ENCODE measurements around the gene DDX17. TPM values are rescaled to one million over a fixed set of nuclear protein-coding genes. Genes with fewer than 3 reads are reported as not detected.

The DDX17 gene
- total RNA-seq, 1 donor from 2014 or later: 333 TPM

DNA sequence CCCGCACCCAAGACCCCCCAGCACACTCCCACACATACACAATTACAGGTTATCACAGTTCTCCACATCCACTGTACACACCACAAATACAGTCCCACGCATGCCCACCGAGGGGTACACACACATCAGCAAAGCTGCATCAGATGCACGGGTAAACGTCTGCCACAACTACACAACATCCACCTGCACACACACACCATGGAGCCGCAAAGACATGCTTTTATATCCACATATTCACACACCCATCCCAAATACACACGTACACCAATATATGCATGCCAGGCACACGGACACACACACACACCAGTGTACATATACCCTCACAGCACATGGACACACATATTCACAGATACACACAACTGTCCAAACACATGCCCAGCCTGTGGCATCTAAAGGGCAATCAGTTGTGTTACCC, 45.7 kb downstream of the DDX17 start:
- Histone ChIP-seq H3K27me3 (ENCODE audit: control insufficient read depth, insufficient read depth, low read length) (peaks cover 41% of the 10 kb centered on the region), H3K36me3 (ENCODE audit: control insufficient read depth, insufficient read depth, low read length) (no peaks in the 10 kb centered on the region), H3K4me3 (ENCODE audit: low read depth, low read length) (no peak overlapping the region)
- TF ChIP-seq, protein P1, sequence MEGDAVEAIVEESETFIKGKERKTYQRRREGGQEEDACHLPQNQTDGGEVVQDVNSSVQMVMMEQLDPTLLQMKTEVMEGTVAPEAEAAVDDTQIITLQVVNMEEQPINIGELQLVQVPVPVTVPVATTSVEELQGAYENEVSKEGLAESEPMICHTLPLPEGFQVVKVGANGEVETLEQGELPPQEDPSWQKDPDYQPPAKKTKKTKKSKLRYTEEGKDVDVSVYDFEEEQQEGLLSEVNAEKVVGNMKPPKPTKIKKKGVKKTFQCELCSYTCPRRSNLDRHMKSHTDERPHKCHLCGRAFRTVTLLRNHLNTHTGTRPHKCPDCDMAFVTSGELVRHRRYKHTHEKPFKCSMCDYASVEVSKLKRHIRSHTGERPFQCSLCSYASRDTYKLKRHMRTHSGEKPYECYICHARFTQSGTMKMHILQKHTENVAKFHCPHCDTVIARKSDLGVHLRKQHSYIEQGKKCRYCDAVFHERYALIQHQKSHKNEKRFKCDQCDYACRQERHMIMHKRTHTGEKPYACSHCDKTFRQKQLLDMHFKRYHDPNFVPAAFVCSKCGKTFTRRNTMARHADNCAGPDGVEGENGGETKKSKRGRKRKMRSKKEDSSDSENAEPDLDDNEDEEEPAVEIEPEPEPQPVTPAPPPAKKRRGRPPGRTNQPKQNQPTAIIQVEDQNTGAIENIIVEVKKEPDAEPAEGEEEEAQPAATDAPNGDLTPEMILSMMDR (IDR thresholded peaks at IDR 0.05; ENCODE audit: insufficient read depth, low read length, poor library complexity, severe bottlenecking): no peak
- DNase-seq (ENCODE audit: low read depth): no peak

DNA sequence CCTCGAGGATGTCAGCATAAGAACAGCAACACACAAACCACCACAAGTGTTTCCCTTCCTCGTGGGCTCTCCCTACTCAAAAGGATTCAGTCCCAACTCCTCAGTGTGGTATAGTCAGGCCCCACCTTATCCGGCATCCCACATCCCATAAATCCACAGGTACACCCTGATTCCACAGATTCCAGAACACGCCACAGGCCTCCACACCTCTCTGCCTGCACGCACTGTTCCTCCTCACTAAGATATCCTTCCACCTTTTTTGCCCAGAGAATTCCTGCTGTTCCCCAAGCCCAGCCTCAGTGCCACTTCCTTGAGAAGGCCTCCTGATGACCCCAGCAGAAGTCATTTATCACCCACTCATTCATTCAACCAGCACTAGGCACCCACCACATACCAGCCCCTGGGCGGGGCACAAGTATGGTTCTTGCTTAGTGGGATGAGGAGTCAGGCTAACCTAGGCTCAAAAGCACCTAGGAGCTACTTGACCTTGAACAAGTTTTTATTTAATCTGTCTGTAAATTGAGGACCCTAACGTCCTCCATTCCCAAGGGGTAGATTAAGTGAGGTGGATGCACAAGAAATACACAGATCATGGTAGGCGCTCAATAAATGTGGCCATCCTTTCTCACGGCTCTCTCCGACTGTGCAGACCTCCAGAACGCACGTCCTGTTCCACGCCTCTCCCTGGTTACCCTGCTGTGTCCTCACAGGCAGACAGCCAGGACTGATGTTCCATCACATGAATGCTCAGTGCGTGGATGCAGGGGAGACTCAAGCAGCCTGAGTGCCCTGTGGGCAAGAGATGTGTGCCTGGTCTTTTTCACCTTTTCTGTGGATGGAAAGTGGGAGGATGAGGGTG, 49.0 kb downstream of the DDX17 start:
- DNase-seq (ENCODE audit: low read depth): no peak
- Histone ChIP-seq H3K27me3 (ENCODE audit: control insufficient read depth, insufficient read depth, low read length) (peaks cover 64% of the 10 kb centered on the region), H3K36me3 (ENCODE audit: control insufficient read depth, insufficient read depth, low read length) (no peaks in the 10 kb centered on the region), H3K4me3 (ENCODE audit: low read depth, low read length) (no peak overlapping the region)
- TF ChIP-seq, protein P1 (IDR thresholded peaks at IDR 0.05; ENCODE audit: insufficient read depth, low read length, poor library complexity, severe bottlenecking): no peak

DNA sequence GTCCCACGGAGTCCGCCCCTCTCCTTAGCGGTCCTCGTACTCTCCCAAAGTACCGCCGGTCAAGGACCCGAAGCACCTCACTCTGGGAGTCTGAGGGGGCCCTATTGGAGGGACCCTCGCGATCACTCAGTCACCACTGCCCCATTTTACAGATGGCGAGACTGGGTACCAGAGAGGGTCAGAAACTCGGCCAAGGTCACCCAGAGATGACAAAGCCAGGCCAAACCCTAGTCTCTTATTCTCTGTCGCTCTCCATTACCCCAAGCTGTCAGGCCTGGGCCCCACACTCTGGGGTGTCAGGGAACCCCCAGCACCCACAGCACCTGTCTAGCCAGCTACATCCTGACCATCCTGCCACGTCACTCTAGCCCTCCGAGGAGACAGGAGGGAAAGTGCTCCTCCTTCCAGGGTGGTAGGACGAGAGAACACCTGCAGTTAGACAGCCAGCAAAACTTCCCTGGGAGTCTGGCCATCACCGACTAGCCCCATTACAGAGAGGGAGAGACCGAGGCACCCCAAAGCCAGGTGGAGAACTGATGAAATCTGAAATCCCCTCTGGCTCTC, 49.8 kb downstream of the DDX17 start:
- peaks cover 67% of the 10 kb centered on the region for H3K27me3 ChIP-seq (ENCODE audit: control insufficient read depth, insufficient read depth, low read length)
- TF ChIP-seq, protein P1 (IDR thresholded peaks at IDR 0.05; ENCODE audit: insufficient read depth, low read length, poor library complexity, severe bottlenecking): no peak
- no peaks in the 10 kb centered on the region for H3K36me3 ChIP-seq (ENCODE audit: control insufficient read depth, insufficient read depth, low read length)
- no peak overlapping the region for H3K4me3 ChIP-seq (ENCODE audit: low read depth, low read length)
- DNase-seq (ENCODE audit: low read depth): no peak

DNA sequence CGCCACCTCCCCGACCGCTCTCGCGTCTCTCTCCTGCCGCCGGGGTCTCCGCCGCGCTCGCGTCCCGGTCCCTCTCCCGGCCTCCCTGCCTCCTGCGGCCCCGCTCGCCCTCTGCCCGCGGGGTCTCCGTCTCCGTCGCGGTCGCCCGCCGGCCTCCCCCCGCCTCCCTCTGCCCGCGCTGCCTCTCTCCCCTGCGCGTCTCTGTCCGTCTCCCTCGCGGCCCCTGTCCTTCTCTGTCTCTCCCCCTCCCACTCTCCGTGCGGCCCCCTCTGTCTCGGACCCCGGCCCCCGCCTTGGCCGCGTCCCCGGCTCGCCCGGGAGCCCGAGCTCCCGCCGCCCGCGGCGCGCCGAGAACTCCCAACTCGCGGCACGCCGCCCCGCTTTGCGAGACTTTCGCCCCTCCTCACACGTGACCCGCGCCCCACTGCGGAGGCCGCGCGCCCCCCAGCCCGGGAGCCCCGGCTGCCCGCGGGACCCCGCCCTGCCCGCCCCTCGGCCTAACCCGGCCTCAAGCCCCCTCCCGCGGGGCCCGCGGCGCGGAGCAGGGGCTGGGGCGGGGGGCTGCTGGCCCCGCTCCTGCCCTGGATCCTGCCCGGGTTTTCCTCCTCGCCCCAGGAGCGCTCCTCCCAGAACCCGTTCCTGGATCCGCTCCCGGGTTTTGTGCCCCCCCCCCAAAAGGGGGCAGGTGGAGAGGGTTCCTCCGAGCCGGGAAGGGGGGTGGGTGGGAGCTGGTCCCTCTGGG, 50.4 kb downstream of the DDX17 start:
- peak overlapping the region; percentile 34 for H3K4me3 ChIP-seq (ENCODE audit: low read depth, low read length)

DNA sequence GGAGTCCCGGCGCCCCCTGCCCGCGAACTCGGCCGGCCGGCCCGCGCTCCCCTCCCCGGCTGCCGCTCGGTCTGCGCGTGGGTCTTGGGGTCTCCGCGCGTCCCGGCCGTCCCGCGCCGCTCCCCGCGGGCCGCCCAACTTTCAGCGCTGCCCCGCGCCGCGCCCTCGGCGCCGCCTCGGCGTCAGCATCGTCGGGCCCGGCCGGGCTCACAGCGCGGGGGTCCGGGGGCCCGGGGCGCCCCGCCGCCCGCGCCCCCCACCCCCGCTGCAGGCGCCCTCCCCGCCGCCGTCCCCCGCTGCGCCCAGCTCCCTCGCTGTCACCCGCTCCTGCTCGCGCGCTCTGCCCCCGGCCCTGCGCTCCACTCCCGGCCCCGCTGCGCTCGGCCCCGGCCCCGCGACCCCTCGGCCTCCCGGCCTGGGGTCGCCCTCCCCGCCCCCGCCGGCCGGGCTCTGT, 51.0 kb downstream of the DDX17 start, which contains the start of gene KCNJ4:
TSS of gene KCNJ4 (minus strand) at position 124 of the 454 bp plus-strand sequence. CDS start 27,067 bp downstream, outside the sequence.
- Histone ChIP-seq H3K36me3 (ENCODE audit: control insufficient read depth, insufficient read depth, low read length) (no peaks in the 10 kb centered on the region), H3K27me3 (ENCODE audit: control insufficient read depth, insufficient read depth, low read length) (peaks cover 65% of the 10 kb centered on the region), H3K4me3 (ENCODE audit: low read depth, low read length) (peak within 1 kb of the TSS; percentile 34)
- no peak for DNase-seq (ENCODE audit: low read depth)
- TF ChIP-seq, protein P1 (IDR thresholded peaks at IDR 0.05; ENCODE audit: insufficient read depth, low read length, poor library complexity, severe bottlenecking): no peak

More for the DNA sequence above, 50.4 kb downstream of the DDX17 start:
- DNase-seq (ENCODE audit: low read depth): no peak
- no peaks in the 10 kb centered on the region for H3K36me3 ChIP-seq (ENCODE audit: control insufficient read depth, insufficient read depth, low read length)
- peaks cover 65% of the 10 kb centered on the region for H3K27me3 ChIP-seq (ENCODE audit: control insufficient read depth, insufficient read depth, low read length)
- TF ChIP-seq, protein P1 (IDR thresholded peaks at IDR 0.05; ENCODE audit: insufficient read depth, low read length, poor library complexity, severe bottlenecking): no peak

All from kidney epithelial cell (primary cell).